ENCODE results near the gene IL32. TPM values are rescaled to one million over a fixed set of nuclear protein-coding genes. Genes with fewer than 3 reads are reported as not detected.

IL32 gene
- total RNA-seq, 4 donors from 2014 or later, result 8.4 to 21.1 (median 13.1) TPM

GRCh38 chr16:3025032-3026002, 40.1 kb upstream of the IL32 start:
- no peak for TF ChIP-seq CTCF (IDR thresholded peaks at IDR 0.05; ENCODE audit: low read depth)

- TF ChIP-seq CTCF (IDR thresholded peaks at IDR 0.05; ENCODE audit: low read depth), result no peak
Measured at GRCh38 chr16:3026003-3026378, 39.4 kb upstream of the IL32 start.

- no peak for TF ChIP-seq CTCF (IDR thresholded peaks at IDR 0.05; ENCODE audit: low read depth)
Measured at GRCh38 chr16:3026609-3027488, 38.6 kb upstream of the IL32 start.

GRCh38 chr16:3027489-3027795, 38.0 kb upstream of the IL32 start:
- no peak for TF ChIP-seq CTCF (IDR thresholded peaks at IDR 0.05; ENCODE audit: low read depth)

GRCh38 chr16:3027983-3028715, 37.3 kb upstream of the IL32 start:
- no peak for TF ChIP-seq CTCF (IDR thresholded peaks at IDR 0.05; ENCODE audit: low read depth)

- no peak for TF ChIP-seq CTCF (IDR thresholded peaks at IDR 0.05; ENCODE audit: low read depth)
Measured at GRCh38 chr16:3028716-3029319, 36.6 kb upstream of the IL32 start.

Data from subcutaneous adipose tissue (tissue), 4 donors.